ENCODE results near the gene SLC38A6.

Gene SLC38A6

DNA sequence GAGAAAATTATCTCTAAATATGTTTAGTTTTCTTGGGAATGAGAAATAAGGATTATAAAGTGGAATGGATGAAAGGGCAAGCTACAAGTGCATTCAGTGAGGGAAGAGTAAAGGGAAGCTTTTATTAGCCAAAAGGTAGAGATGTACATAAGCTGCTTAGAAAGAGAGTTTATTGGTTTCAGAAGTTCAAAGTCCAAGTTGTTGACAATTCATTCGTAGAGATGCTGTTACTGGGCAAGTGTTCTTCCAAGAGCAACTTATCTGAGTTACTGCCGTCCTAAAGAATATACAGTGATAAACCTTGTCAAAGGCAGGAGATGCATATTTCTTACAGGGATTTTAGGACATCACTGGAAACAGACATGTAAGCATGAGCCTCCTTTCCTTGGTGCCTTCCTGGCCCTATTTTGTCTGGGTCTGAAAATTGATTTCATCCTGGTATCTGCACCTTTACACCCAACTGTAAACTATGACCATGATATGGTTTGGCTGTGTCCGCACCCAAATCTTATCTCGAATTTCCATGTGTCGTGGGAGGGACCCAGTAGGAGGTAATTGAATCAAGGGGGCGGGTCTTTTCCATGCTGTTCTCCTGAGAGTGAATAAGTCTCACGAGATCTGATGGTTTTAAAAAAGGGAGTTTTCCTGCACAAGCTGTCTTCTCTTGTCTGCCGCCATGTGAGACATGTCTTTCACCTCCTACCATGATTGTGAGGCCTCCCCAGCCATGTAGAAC, 47.0 kb upstream of the SLC38A6 start:
- no peak for TF ChIP-seq TOX (CRISPR knock-in tag; IDR thresholded peaks at IDR 0.05; ENCODE audit: borderline replicate concordance)
- no peak for TF ChIP-seq SNAI2 (CRISPR knock-in tag; IDR thresholded peaks at IDR 0.05)
- no peak for TF ChIP-seq GLIS3 (CRISPR knock-in tag; IDR thresholded peaks at IDR 0.05)
- TF ChIP-seq ESRRG (CRISPR knock-in tag; IDR thresholded peaks at IDR 0.05), result no peak
- TF ChIP-seq ZNF565 (CRISPR knock-in tag; conservative IDR thresholded peaks at IDR 0.05; ENCODE audit: low read depth), result no peak
- TF ChIP-seq ISL1 (CRISPR knock-in tag; IDR thresholded peaks at IDR 0.05), result no peak
- no peak for TF ChIP-seq CSDC2 (CRISPR knock-in tag; IDR thresholded peaks at IDR 0.05)
- no peak for TF ChIP-seq ZC3H10 (CRISPR knock-in tag; IDR thresholded peaks at IDR 0.05)
- TF ChIP-seq PPARA (CRISPR knock-in tag; IDR thresholded peaks at IDR 0.05; ENCODE audit: borderline replicate concordance), result no peak
- TF ChIP-seq TSHZ2 (CRISPR knock-in tag; IDR thresholded peaks at IDR 0.05), result no peak
- TF ChIP-seq BACH2 (CRISPR knock-in tag; IDR thresholded peaks at IDR 0.05; ENCODE audit: borderline replicate concordance), result no peak
- TF ChIP-seq RARB (CRISPR knock-in tag; IDR thresholded peaks at IDR 0.05), result no peak
- TF ChIP-seq POU6F1 (CRISPR knock-in tag; IDR thresholded peaks at IDR 0.05; ENCODE audit: borderline replicate concordance, low read depth), result no peak
- no peak for TF ChIP-seq ARNTL (CRISPR knock-in tag; IDR thresholded peaks at IDR 0.05; ENCODE audit: borderline replicate concordance, low read depth)
- ATAC-seq, result no peak

GRCh38 chr14:60935319-60935718, 45.7 kb upstream of the SLC38A6 start:
- ATAC-seq, result no peak; the same call in 2 of the 3 replicates
- no peak for TF ChIP-seq ZNF565 (CRISPR knock-in tag; conservative IDR thresholded peaks at IDR 0.05; ENCODE audit: low read depth)
- TF ChIP-seq OSR1 (CRISPR knock-in tag; IDR thresholded peaks at IDR 0.05), result no peak
- TF ChIP-seq, protein P1, sequence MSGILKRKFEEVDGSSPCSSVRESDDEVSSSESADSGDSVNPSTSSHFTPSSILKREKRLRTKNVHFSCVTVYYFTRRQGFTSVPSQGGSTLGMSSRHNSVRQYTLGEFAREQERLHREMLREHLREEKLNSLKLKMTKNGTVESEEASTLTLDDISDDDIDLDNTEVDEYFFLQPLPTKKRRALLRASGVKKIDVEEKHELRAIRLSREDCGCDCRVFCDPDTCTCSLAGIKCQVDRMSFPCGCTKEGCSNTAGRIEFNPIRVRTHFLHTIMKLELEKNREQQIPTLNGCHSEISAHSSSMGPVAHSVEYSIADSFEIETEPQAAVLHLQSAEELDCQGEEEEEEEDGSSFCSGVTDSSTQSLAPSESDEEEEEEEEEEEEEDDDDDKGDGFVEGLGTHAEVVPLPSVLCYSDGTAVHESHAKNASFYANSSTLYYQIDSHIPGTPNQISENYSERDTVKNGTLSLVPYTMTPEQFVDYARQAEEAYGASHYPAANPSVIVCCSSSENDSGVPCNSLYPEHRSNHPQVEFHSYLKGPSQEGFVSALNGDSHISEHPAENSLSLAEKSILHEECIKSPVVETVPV (CRISPR knock-in tag; IDR thresholded peaks at IDR 0.05), result no peak
- TF ChIP-seq BACH2 (CRISPR knock-in tag; IDR thresholded peaks at IDR 0.05; ENCODE audit: borderline replicate concordance), result no peak
- TF ChIP-seq, protein P2, sequence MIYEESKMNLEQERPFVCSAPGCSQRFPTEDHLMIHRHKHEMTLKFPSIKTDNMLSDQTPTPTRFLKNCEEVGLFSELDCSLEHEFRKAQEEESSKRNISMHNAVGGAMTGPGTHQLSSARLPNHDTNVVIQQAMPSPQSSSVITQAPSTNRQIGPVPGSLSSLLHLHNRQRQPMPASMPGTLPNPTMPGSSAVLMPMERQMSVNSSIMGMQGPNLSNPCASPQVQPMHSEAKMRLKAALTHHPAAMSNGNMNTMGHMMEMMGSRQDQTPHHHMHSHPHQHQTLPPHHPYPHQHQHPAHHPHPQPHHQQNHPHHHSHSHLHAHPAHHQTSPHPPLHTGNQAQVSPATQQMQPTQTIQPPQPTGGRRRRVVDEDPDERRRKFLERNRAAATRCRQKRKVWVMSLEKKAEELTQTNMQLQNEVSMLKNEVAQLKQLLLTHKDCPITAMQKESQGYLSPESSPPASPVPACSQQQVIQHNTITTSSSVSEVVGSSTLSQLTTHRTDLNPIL (CRISPR knock-in tag; IDR thresholded peaks at IDR 0.05; ENCODE audit: low read depth), result no peak
- no peak for TF ChIP-seq TOX (CRISPR knock-in tag; IDR thresholded peaks at IDR 0.05; ENCODE audit: borderline replicate concordance)
- no peak for TF ChIP-seq PPARA (CRISPR knock-in tag; IDR thresholded peaks at IDR 0.05; ENCODE audit: borderline replicate concordance)
- TF ChIP-seq, protein P3, sequence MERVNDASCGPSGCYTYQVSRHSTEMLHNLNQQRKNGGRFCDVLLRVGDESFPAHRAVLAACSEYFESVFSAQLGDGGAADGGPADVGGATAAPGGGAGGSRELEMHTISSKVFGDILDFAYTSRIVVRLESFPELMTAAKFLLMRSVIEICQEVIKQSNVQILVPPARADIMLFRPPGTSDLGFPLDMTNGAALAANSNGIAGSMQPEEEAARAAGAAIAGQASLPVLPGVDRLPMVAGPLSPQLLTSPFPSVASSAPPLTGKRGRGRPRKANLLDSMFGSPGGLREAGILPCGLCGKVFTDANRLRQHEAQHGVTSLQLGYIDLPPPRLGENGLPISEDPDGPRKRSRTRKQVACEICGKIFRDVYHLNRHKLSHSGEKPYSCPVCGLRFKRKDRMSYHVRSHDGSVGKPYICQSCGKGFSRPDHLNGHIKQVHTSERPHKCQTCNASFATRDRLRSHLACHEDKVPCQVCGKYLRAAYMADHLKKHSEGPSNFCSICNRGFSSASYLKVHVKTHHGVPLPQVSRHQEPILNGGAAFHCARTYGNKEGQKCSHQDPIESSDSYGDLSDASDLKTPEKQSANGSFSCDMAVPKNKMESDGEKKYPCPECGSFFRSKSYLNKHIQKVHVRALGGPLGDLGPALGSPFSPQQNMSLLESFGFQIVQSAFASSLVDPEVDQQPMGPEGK (CRISPR knock-in tag; IDR thresholded peaks at IDR 0.05; ENCODE audit: borderline replicate concordance), result no peak
- TF ChIP-seq ZFP30 (CRISPR knock-in tag; IDR thresholded peaks at IDR 0.05), result no peak
- no peak for TF ChIP-seq ZNF8 (CRISPR knock-in tag; IDR thresholded peaks at IDR 0.05)

DNA sequence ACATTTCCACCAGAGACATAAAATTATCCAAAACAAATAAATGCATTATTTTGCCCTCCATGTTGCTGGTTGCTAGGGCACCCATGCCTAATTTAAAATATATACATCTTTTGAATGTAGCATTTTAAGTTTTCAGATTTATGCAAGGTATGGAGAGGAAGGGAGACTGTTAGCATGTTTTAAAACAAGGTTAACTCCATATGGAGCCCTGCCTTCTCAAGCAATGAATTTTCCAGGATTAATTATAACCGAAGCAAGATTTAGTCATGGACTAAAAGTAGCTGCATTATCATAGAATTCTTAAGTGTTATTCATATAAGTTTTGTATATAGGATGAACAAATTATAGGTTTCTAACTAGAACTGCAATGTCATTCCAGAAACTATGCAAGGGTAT, 37.4 kb upstream of the SLC38A6 start:
- ATAC-seq, result no peak
- no peak for TF ChIP-seq TCF4 (CRISPR knock-in tag; IDR thresholded peaks at IDR 0.05; ENCODE audit: borderline replicate concordance)
- no peak for TF ChIP-seq ISL1 (CRISPR knock-in tag; IDR thresholded peaks at IDR 0.05)
- no peak for TF ChIP-seq BACH2 (CRISPR knock-in tag; IDR thresholded peaks at IDR 0.05; ENCODE audit: borderline replicate concordance)
- TF ChIP-seq ZFP3 (CRISPR knock-in tag; IDR thresholded peaks at IDR 0.05), result no peak

All from SK-N-SH treated with all-trans-retinoic acid at 6 μM for 48 hours (cell line).